Neutrophil (primary cell): ENCODE results near the gene TRPC6.

Source experiments
- H3K27ac ChIP-seq: fragments of 200-600 bp; sonication (generic); 2 replicates; pipeline ENCODE4 v1.5.1; 2016; ENCODE audit warnings: mild to moderate bottlenecking, moderate library complexity
- H3K27me3 ChIP-seq: fragments of 200-600 bp; sonication (generic); 2 replicates; pipeline ENCODE4 v1.6.0; 2016; ENCODE audit warnings: mild to moderate bottlenecking
- H3K36me3 ChIP-seq: fragments of 200-600 bp; sonication (generic); 2 replicates; pipeline ENCODE4 v1.5.1; 2017
- H3K4me1 ChIP-seq, 2 experiments: fragments of 200-600 bp in 1 of 2; sonication (generic) in 1 of 2; 1 replicate in 1 of 2; 2 replicates in 1 of 2; pipeline versions ENCODE4 v1.5.1 to v1.6.1; 2013 to 2016; ENCODE audit warnings: low read depth in 1 of 2, low read length in 1 of 2, mild to moderate bottlenecking in 1 of 2, moderate library complexity in 1 of 2; ENCODE audit not compliant: control insufficient read depth in 1 of 2, insufficient read depth in 1 of 2
- H3K4me3 ChIP-seq, 2 experiments: fragments of 200-600 bp in 1 of 2; sonication (generic) in 1 of 2; 1 replicate in 1 of 2; 2 replicates in 1 of 2; pipeline ENCODE4 v1.5.1; 2013 to 2016; ENCODE audit warnings: low read depth in 1 of 2, low read length in 1 of 2, mild to moderate bottlenecking in 1 of 2, moderate library complexity in 1 of 2
- H3K9me3 ChIP-seq: fragments of 200-600 bp; sonication (generic); 2 replicates; pipeline ENCODE4 v1.5.1; 2016
- TF ChIP-seq, protein P1 (sequence below): fragments of 200-600 bp; sonication (generic); IDR thresholded peaks from 2 replicates; pipeline ENCODE4 v1.5.1; 2016; ENCODE audit warnings: antibody characterized with exemption

TRPC6 gene

DNA sequence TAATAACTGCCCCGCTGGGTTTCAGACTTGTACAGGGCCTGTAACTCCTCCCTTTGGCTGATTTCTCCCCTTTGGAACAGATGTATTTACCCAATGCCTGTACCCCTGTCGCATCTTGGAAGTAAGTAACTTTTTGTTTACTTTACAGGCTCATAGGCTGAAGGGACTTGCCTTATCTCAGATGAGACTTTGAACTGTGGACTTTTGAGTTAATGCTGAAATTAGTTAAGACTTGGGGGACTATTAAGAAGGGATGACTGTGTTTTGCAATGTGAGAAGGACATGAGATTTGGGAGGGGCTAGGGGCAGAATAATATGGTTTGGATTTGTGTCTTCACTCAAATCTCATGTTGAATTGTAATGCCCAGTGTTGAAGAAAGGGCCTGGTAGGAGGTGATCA, 62.0 kb downstream of the TRPC6 start:
- no peaks in the 10 kb centered on the region for H3K36me3 ChIP-seq
- TF ChIP-seq, protein P1, sequence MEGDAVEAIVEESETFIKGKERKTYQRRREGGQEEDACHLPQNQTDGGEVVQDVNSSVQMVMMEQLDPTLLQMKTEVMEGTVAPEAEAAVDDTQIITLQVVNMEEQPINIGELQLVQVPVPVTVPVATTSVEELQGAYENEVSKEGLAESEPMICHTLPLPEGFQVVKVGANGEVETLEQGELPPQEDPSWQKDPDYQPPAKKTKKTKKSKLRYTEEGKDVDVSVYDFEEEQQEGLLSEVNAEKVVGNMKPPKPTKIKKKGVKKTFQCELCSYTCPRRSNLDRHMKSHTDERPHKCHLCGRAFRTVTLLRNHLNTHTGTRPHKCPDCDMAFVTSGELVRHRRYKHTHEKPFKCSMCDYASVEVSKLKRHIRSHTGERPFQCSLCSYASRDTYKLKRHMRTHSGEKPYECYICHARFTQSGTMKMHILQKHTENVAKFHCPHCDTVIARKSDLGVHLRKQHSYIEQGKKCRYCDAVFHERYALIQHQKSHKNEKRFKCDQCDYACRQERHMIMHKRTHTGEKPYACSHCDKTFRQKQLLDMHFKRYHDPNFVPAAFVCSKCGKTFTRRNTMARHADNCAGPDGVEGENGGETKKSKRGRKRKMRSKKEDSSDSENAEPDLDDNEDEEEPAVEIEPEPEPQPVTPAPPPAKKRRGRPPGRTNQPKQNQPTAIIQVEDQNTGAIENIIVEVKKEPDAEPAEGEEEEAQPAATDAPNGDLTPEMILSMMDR, result no peak
- no peaks in the 10 kb centered on the region for H3K27me3 ChIP-seq
- no peak overlapping the region for H3K27ac ChIP-seq
- H3K4me3 ChIP-seq, result no peak overlapping the region
- no peaks in the 10 kb centered on the region for H3K9me3 ChIP-seq
- no peaks in the 10 kb centered on the region for H3K4me1 ChIP-seq

- Histone ChIP-seq H3K27me3 (no peaks in the 10 kb centered on the region), H3K36me3 (no peaks in the 10 kb centered on the region), H3K27ac (no peak overlapping the region), H3K4me3 (no peak overlapping the region), H3K4me1 (no peaks in the 10 kb centered on the region), H3K9me3 (no peaks in the 10 kb centered on the region)
- TF ChIP-seq, protein P1, result no peak
Measured at GRCh38 chr11:101516546-101516945, 67.3 kb downstream of the TRPC6 start.

DNA sequence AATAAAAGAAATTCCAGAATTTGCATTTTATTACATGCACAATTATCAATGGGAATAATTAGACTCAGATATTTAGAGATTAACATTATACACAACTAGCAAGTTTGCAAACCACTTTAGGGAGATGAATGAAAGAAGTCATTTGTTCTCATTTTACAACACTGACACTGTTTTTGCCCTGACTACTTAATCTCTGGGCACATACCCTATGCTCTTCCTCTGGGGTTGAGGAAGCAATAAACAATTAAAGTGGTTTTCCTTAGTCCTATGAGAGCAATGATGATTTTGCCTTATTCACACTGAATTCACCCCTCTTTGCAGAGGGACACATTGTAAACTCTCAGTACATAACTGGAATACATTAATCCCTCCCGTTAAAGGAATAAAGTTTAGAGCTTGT, 72.7 kb downstream of the TRPC6 start:
- TF ChIP-seq, protein P1, result no peak
- no peak overlapping the region for H3K27ac ChIP-seq
- no peaks in the 10 kb centered on the region for H3K4me1 ChIP-seq
- no peaks in the 10 kb centered on the region for H3K9me3 ChIP-seq
- no peaks in the 10 kb centered on the region for H3K27me3 ChIP-seq
- no peak overlapping the region for H3K4me3 ChIP-seq
- no peaks in the 10 kb centered on the region for H3K36me3 ChIP-seq

DNA sequence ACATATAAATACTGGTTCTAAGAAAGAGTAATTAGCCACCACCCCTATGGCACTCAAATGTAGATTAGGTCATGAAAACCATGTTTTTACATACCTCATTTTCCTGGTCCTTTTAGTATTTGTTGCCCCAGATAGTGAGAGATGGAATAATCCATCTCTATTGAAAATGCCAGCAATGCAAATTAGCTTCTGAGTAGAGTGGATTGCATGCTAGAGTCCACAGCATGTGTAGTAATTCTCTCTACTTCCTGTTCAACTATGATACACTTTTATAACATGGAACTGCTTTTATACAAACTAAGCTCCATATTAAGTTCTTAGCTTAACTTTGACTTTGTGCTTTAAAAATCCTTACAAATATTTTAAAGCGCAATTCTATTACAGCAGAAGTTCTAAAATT, 73.2 kb downstream of the TRPC6 start:
- Histone ChIP-seq H3K4me3 (no peak overlapping the region), H3K27ac (no peak overlapping the region), H3K4me1 (no peaks in the 10 kb centered on the region), H3K36me3 (no peaks in the 10 kb centered on the region), H3K9me3 (no peaks in the 10 kb centered on the region), H3K27me3 (no peaks in the 10 kb centered on the region)
- TF ChIP-seq, protein P1, result no peak

GRCh38 chr11:101509922-101510321, 73.9 kb downstream of the TRPC6 start:
- TF ChIP-seq, protein P1, result no peak
- Histone ChIP-seq H3K27me3 (no peaks in the 10 kb centered on the region), H3K9me3 (no peaks in the 10 kb centered on the region), H3K4me1 (no peaks in the 10 kb centered on the region), H3K27ac (no peak overlapping the region), H3K36me3 (no peaks in the 10 kb centered on the region), H3K4me3 (no peak overlapping the region)

- H3K36me3 ChIP-seq, result no peaks in the 10 kb centered on the region
- H3K9me3 ChIP-seq, result no peaks in the 10 kb centered on the region
- TF ChIP-seq, protein P1, result no peak
- no peak overlapping the region for H3K4me3 ChIP-seq
- H3K4me1 ChIP-seq, result no peaks in the 10 kb centered on the region
- H3K27ac ChIP-seq, result no peak overlapping the region
- no peaks in the 10 kb centered on the region for H3K27me3 ChIP-seq
Measured at GRCh38 chr11:101508370-101508769, 75.4 kb downstream of the TRPC6 start.
